CD4-positive, alpha-beta T cell treated with Interleukin-1 beta for 1 hour (primary cell): ENCODE data around the gene UGT1A6.
"Not testable (repeated sequence)": the region's sequence is repeated elsewhere in the genome, so short reads cannot be mapped to it uniquely, and the experiment has no call there.

Experiments used
- DNase-seq, 2 donors: peaks; one replicate each; pipeline ENCODE4 v3.0.0-alpha.2; 2020 to 2022

Gene UGT1A6

DNA sequence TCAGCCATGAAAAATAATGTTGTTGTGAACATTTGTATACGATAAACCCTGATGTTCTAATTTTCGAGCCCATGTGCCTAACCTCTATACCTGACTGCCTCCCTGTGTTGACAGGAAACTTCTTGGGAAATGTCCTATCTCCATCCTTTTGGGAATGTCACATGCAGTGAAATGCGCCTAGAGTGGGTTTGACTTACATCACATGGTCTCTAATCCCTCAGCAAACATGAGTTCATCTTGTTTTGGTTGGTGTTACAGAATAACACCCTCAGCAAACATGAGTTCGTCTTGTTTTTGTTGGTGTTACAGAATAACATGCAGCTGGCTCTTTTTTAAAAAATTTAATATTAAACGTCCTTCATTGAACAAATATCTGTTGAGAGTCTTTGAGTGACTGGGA lies 4.3 kb upstream of the UGT1A6 start:
- no peak for DNase-seq

GRCh38 chr2:233689031-233689430 lies 3.7 kb upstream of the UGT1A6 start:
- DNase-seq: no peak

GRCh38 chr2:233689501-233689900 lies 3.2 kb upstream of the UGT1A6 start:
- DNase-seq: no peak

- no peak for DNase-seq
Measured at GRCh38 chr2:233690444-233690843, 2.2 kb upstream of the UGT1A6 start.

DNA sequence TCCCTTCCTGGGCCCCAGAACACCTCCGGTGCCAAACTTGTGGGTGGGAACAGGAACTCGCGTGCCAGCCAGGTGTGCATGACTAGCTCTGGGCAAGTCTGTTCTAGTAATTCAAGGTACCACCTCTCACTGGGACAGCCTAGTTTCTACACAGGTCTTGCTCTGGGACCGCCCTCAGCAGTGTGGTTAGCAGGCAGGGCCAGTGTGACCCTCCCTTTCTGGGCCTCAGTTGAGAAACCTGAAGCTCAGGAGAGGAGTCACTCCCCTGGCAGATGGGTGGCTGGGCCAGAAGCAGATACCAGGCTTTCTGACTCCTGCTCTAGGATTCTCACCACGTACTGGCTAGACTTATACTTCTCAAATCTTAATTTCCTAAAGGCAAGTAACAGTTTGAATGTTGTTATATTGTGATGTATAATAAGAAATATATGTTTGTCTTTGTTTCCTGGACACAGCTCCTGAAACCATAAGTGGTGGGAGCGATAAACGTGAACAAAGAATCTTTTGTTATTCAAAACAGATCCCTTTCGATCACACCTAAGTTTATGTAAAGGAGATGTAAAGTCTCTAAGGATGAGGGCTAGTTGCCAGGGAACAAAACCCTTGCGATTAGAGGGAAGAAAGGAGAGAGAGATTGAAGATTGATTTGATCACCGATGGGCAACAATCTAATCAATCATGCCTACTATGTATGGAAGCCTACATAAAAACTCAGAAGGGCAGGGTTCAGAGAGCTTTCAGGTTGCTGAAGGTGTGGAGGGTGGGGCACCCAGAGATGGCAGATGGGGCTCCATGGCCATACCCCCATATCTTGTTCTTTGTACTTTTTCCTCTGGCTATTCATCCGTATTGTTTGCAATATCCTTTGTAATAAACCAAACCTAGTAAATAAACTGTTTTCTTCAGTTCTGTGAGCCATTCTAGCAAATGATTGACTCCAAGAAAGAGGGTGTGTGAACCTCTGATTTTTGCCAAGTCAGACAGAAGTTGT lies 952 bp upstream of the UGT1A6 start:
- no peak for DNase-seq

GRCh38 chr2:233693963-233694362 lies 1.3 kb downstream of the UGT1A6 start:
- no peak for DNase-seq

GRCh38 chr2:233698740-233699139 lies 6.0 kb downstream of the UGT1A6 start:
- no peak for DNase-seq

DNA sequence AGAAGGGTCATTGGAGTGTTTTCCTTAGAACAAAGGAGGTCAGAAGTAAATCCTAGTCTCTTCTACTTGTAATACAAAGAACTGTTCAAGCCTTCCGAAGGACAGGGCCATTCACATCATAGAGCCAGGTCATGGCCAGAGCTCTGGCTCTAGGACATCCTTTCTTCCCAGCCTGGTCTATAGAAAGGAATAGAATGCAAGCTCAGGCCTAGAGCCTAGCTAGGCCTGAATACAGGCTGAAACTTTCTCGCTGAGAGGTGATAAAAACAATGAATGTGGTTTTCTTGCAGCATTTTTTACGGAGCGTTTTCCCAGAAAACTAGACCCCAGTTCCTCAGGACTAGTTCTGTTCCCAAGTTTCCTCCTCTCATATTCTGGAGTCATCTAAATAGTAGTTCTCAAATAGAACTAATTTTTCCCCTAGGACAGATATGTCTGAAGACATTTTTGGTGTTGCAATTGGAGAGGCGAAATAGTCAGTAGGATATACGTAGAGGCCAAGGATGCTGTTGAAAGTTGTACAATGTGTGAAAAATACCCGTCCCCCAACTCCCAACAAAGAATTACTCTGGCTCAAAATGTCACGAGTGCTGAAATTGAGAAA lies 6.8 kb downstream of the UGT1A6 start:
- no peak for DNase-seq

GRCh38 chr2:233700028-233700635 lies 7.4 kb downstream of the UGT1A6 start:
- DNase-seq: no peak

DNA sequence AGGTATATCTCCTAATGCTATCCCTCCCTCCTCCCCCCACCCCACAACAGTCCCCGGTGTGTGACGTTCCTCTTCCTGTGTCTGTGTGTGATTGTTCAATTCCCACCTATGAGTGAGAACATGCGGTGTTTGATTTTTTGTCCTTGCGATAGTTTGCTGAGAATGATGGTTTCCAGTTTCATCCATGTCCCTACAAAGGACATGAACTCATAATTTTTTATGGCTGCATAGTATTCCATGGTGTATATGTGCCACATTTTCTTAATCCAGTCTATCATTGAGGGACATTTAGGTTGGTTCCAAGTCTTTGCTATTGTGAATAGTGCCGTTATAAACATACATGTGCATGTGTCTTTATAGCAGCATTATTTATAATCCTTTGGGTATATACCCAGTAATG lies 8.2 kb downstream of the UGT1A6 start:
- not testable (repeated sequence) for DNase-seq

DNA sequence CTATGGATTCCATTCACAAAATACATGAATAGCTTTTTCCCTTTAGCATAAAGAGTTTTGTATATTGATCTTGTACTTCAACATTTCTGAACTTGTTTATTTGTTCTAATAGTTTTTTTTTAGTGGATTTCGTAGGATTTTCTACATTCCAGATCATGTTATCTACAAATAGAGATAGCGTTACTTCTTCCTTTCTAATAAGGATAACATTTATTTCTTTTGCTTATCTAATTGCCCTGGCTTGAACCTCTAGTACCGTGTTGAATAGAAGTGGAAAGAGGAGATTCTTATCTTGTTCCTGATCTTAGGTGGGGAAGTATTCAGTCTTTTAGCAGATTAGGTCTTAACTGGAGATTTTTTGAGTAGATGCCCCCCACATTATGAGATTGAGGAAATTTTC lies 9.5 kb downstream of the UGT1A6 start:
- no peak for DNase-seq

DNA sequence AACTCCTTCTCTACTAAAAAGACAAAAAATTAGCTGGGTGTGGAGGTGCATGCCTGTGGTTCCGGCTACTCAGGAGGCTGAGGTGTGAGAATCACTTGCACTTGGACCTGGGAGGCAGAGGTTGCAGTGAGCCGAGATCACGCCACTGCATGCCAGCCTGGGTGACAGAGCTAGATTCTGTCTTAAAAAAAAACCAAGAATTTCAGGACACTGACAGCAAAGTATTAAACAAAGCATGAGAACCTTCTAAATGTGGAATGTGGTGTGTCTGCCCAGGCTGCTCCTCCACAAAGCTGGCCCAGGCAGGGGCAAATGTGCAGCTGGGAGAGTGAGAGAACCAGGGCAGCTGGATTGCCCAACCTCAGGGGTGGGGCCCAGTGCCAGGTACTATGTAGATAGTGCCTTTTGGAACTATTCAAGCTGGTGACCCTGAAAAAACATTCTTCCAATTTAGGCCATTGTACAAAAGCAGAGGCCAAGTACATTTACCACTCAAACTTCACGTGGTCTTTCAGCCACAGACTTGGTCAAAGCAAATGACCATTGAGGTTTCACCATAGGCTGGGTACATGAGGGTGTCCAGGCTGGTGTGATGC lies 13.3 kb downstream of the UGT1A6 start:
- DNase-seq: no peak

GRCh38 chr2:233706720-233707119 lies 14.0 kb downstream of the UGT1A6 start:
- DNase-seq: no peak

DNA sequence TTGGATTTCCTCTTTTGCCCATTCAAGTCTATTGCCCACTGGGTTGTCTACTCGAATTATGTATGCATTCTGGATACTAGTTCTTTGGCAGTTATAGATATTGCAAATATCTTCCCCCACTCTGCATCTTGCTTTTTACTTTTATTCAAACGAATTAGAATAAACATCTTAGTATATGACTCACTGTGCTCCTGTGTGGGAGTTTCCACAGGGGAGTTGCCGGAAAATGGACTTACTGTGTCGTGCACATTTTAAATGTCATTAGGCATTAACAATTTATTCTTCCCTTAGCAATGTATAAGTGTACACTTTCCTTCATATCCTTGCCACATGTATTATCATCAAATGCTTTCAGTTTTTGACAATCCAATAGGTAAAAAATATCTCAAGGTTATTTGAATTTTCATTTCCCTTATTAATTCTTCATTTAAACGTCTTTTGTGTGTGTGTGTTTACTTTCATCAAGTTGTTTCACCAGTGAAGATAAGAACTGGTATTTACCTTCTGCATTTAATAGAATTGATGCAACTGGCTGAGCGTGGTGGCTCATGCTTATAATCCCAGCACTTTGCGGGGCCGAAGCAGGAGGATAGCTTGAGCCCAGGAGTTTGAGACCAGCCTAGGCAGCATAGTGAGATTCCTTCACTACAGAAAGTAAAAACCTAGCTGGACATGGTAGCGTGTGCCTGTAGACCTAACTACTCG lies 15.4 kb downstream of the UGT1A6 start:
- DNase-seq: no peak

DNA sequence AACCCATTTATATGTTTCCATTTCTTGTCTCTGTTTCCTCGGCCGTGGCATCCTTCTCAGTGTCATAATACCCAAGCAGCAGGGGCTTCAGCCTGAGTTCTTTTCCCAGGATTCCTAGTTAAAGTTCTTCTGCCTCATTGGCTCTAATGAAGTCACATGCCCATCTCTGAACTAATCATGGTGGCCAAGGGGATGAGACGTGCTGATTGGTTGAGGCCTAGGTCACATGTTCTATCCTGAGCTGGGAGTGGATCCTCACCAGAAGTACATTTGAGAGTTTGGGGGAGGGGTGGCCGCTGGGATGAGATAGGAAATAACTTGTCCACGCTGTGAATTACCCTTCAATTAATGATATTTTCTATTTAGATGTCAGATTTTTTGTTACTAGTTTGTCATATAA lies 16.3 kb downstream of the UGT1A6 start:
- DNase-seq: no peak

DNA sequence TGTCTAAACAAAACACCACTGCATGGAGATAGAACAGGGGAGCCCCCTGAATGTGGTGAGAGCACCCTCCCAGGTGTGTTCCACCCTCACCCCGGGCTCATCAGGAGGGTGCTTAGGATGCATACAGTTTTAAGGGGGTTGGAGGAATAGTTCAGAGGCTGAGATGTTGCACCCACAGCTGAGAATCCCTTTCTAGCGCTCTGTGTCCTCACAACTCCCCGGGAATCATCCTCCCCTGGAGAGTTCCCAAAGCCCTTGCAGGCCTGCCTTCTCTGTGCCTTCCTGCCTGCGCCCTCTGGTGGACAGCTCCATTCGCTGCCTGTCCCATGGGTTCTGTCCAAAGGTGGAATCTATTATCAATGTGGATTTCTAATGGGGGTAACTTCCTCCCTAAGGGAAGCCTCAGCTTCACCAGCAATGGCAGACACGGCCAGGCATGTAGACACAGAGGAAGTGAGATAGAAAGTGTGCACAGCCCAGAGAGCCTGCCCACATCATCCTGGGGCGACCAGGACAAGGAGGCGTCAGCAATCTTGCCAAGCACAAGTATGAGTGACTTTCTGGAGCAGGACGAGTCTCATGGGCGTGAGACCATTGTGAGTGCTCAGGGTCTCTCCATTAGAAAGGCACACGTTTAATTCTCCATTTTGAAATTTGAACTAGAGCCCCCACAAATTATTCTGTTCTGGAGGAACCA lies 18.8 kb downstream of the UGT1A6 start:
- peak; percentile 52 to 53 for DNase-seq

GRCh38 chr2:233712611-233713261 lies 20.0 kb downstream of the UGT1A6 start, which contains the start of gene UGT1A5:
Gene UGT1A5, plus strand, starts transcription at chr2:233712907. Its CDS starts 85 bp downstream, at chr2:233712992.
- no peak for DNase-seq

DNA sequence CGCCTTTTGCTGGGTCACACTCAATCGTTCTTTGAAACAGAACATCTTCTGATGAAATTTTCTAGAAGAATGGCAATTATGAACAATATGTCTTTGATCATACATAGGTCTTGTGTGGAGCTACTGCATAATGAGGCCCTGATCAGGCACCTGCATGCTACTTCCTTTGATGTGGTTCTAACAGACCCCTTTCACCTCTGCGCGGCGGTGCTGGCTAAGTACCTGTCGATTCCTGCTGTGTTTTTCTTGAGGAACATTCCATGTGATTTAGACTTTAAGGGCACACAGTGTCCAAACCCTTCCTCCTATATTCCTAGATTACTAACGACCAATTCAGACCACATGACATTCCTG lies 20.5 kb downstream of the UGT1A6 start:
- DNase-seq: no peak

DNA sequence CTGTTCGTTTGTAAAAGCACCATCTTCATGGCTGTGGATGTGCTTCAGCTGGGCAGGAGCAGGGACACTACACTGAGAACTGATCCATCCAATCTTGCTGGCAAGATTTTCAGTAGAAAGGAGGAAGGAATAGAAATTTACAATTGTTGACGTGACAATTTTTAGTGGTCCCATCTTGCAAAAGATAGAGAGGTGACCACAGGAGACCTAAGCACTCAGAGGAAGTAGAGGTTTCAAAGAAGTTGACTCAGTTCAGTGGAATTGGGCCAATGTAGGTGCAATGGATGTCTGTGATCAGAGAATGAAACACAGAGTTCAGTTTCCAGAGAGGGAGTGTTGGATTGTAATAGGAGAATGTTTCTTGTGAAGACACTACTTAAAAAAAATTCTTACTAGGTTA lies 21.4 kb downstream of the UGT1A6 start:
- DNase-seq: no peak

- DNase-seq: no peak
Measured at GRCh38 chr2:233718552-233718951, 25.9 kb downstream of the UGT1A6 start, which contains the start of gene UGT1A4. Gene UGT1A4, plus strand, starts transcription at chr2:233718736. Its CDS starts 85 bp downstream, at chr2:233718821.

- DNase-seq: no peak
Measured at GRCh38 chr2:233728723-233729301, 36.1 kb downstream of the UGT1A6 start, which contains the start of gene UGT1A3. Gene UGT1A3, plus strand, starts transcription at chr2:233729042. Its CDS starts 85 bp downstream, at chr2:233729127.
